Choroid plexus epithelial cell (primary cell): ENCODE measurements around the gene SNRNP70.
A peak's percentile ranks its signal among the peaks of the same experiment; 100 is the strongest.
"Not testable (repeated sequence)": the region's sequence is repeated elsewhere in the genome, so short reads cannot be mapped to it uniquely, and the experiment has no call there.

Experiments used
- DNase-seq: peaks from one replicate; pipeline ENCODE4 v3.0.0-alpha.2; 2010; ENCODE audit warnings: low read depth
- H3K4me3 ChIP-seq: 2 replicates; pipeline ENCODE4 v1.5.1; 2011; ENCODE audit warnings: low read depth, mild to moderate bottlenecking, control low read depth, low read length, moderate library complexity
- TF ChIP-seq, protein P1 (sequence below): conservative IDR thresholded peaks from 2 replicates; pipeline ENCODE4 v1.5.1; 2011; ENCODE audit warnings: low read depth, mild to moderate bottlenecking, control low read depth, inconsistent platforms, low read length, moderate library complexity

SNRNP70 gene

DNA sequence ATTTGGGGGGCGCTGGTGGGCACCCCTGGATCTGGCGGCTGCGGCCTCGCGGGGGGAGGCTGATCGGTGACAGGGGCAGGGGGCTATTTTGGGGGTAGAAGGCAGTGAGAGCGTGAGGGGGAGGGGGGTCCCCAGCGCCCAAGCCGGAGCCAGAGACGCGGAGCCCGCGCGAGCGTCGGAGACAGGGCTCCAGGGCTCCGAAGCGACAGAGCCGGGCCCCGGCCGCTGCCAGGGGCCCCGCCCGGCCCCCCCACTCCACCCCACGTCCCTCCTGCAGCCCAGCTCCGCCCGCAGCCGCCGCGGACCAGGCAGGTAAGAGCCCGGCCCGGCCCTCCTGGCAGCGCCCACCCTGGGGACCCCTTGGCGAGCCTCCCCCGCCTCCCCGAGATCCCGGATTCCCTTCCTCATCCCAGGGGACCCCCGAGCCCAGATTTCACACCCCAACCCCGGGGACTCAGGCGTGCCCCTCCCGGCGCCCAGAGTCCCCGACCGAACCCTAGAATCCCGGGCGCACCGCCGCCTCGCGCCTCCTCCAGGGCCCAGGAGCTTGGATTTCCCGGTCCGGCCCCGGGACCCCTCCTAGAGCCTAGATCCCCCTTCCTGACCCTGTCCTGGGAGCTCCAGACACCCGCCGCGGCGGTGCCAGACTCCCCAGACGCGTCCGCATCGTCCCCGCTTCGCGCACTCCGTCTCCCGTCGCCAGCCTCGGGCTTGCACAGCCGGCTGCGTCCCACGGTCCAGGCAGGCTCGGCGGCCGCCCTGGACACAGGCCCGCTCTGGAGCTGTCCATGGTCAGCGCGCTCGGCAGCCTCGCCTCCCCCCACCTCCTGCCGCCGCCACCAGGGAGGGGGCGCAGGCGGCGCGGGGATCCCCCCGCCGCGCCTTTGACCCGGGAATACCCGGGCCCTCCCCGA is 34.4 kb downstream of the SNRNP70 start, which contains the start of gene PPFIA3:
PPFIA3 (plus strand) TSS at position 134 of the 914 bp plus-strand sequence. CDS start 8,330 bp downstream, outside the sequence.
- TF ChIP-seq, protein P1, sequence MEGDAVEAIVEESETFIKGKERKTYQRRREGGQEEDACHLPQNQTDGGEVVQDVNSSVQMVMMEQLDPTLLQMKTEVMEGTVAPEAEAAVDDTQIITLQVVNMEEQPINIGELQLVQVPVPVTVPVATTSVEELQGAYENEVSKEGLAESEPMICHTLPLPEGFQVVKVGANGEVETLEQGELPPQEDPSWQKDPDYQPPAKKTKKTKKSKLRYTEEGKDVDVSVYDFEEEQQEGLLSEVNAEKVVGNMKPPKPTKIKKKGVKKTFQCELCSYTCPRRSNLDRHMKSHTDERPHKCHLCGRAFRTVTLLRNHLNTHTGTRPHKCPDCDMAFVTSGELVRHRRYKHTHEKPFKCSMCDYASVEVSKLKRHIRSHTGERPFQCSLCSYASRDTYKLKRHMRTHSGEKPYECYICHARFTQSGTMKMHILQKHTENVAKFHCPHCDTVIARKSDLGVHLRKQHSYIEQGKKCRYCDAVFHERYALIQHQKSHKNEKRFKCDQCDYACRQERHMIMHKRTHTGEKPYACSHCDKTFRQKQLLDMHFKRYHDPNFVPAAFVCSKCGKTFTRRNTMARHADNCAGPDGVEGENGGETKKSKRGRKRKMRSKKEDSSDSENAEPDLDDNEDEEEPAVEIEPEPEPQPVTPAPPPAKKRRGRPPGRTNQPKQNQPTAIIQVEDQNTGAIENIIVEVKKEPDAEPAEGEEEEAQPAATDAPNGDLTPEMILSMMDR = no peak
- peak within 1 kb of the TSS; percentile 73 for H3K4me3 ChIP-seq
- DNase-seq = peak; percentile 69

DNA sequence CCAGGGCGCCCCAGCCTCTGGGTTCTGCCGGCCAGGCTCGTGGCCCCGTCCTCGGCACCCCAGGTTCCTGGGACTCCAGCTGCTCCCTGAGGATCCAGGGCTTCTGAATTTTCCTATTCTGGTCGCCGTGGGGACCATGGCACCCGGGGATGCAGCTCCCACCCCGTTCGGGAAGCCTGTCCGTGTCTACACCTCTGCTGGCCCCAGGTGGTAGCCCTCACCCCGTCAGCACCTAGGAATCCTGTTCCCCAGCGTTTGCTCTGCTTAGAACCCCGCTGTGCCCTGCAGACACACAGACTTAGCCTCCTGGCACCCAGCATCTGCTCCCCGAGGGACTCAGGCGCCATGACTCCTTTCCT is 35.1 kb downstream of the SNRNP70 start:
- no peak overlapping the region for H3K4me3 ChIP-seq
- no peak for DNase-seq
- TF ChIP-seq, protein P1 = no peak

DNA sequence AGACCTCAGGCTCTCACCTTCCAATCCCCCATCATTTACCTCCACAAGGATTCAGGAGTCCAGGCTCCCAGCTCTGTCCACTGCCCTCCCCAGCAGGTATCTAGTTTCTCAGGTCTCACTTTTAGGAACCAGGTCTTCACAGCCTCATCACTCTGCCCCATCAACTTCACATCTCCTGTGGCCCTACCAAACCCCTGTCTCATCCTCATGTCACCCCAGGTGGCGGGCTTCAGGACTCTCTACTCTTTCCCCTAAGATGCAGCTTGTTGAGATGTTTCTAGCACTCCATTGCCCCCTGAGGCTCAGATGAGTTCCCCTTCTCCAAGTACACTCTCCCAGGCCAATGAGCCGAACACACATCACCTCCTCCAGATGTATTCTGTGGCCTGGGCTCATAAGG is 35.6 kb downstream of the SNRNP70 start:
- TF ChIP-seq, protein P1 = no peak

DNA sequence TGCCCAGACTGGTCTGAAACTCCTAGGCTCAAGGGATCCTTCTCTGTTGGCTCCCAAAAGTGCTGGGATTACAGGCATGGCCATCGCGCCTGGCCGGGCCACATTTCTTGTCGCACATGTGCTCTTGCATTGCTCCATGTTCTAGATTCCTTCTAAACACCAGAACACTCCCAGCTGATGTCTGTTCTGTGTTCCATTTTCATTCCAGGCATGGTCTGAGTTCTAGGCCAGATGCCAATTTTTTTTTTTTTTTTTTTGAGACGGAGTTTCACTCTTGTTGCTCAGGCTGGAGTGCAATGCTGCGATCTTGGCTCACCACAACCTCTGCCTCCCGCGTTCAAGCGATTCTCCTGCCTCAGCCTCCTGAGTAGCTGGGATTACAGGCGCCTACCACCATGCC is 36.6 kb downstream of the SNRNP70 start:
- DNase-seq = peak; percentile 52
- H3K4me3 ChIP-seq = not testable (repeated sequence)

More for the DNA sequence above, 35.6 kb downstream of the SNRNP70 start:
- H3K4me3 ChIP-seq = no peak overlapping the region
- DNase-seq = no peak

DNA sequence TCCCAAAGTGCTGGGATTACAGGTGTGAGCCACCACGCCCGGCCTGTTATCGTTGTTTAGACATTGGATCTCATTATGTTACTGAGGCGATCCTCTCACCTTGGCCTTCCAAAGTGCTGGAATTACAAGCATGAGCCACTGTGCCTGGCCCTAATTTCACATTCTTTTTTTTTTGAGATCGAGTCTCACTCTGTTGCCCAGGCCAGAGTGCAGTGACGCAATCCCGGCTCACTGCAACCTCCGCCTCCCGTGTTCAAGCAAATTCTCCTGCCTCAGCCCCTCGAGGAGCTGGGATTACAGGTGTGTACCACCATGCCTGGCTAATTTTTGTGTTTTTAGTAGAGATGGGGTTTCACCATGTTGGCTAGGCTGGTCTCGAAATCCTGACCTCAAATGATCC is 38.0 kb downstream of the SNRNP70 start:
- DNase-seq = not testable (repeated sequence)

DNA sequence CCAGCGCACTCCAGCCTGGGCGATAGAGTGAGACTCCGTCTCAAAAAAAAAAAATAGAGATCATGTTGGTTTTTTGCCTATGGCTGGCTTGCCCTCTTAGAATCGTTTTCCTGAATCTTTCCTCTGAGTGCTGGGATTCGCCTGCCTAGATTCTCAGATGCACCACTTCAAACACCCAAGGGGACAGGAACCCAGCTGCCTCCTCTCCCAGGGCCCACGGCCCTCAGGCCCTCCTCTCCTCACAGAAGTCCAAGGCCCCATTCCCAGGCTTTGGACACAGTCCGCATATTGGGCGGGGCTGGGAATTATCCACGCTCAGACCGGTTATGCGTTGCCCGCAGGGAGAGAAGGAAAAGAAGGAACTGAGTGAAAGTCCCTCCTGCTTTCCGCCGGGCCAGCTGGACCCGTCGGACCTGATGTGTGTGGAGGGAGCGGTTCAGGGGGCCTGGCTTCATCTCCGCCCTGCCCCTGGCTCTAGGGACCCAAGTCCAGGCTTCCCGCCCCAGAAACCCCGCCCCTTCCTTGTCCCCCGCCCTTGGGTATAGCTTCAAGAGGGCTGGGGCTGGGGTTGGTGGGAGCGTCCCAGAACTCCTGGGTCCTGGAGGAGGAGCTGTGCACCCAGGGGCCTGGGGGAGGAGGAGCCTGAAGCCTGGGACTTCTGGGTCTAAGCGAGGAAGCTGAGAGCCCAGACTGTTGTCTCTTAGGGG is 39.9 kb downstream of the SNRNP70 start:
- DNase-seq = no peak
- TF ChIP-seq, protein P1 = no peak
- H3K4me3 ChIP-seq = no peak overlapping the region

More for the DNA sequence above, 38.0 kb downstream of the SNRNP70 start:
- not testable (repeated sequence) for H3K4me3 ChIP-seq

DNA sequence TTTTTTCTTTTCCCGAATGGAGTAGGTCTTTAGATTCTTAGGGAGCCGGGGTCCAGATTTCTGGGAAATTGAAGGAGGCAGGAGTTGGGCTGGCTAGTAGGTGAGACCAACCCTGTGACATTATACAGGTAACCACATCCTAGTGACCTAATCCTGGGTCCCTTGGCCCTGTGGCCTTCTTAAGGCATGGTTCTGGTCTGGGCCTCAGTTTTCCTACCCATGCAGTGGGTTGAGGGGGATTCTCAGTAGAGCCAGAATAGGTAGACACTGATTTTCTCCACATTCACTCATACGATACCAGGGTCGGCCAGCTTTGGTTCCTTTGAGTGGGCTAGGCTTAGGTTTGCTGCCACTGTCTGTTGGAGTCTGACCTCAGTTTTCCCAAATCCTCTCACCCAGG is 41.3 kb downstream of the SNRNP70 start:
- TF ChIP-seq, protein P1 = no peak
- H3K4me3 ChIP-seq = no peak overlapping the region
- DNase-seq = no peak

DNA sequence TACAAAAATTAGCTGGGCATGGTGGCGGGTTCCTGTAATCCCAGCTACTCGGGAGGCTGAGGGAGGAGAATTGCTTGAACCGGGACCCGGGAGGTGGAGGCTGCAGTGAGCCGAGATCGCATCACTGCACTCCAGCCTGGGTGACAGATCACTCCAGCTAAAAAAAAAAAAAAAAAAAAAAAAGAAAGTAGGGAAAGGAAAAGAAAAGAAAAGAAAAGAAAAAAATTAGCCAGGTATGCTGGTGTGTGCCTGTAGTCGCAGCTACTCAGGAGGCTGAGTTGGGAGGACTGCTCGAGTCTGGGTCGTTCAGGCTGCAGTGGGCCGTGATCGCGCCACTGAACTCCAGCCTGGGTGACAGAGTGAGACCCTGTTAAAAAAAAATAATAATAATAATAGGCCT is 42.0 kb downstream of the SNRNP70 start:
- not testable (repeated sequence) for H3K4me3 ChIP-seq, DNase-seq
